SJSA1 (cell line): ENCODE results near the gene KRT5. TPM values are rescaled to one million over a fixed set of nuclear protein-coding genes. Genes with fewer than 3 reads are reported as not detected.
"Not testable (repeated sequence)": the region's sequence is repeated elsewhere in the genome, so short reads cannot be mapped to it uniquely, and the experiment has no call there.

Experiments used
- DNase-seq, 2 experiments: peaks; one replicate each; pipeline ENCODE4 v3.0.0-alpha.2; 2015 to 2020; ENCODE audit warnings: low spot score in 2 of 2, low read depth in 1 of 2
- H3K27ac ChIP-seq: fragments of 250-450 bp; sonication (Bioruptor Pico); 2 replicates; pipeline ENCODE4 v1.5.1; 2020; ENCODE audit warnings: mild to moderate bottlenecking, moderate library complexity
- H3K27me3 ChIP-seq: fragments of 250-450 bp; sonication (Bioruptor Pico); replicated peaks from 2 replicates; pipeline ENCODE4 v1.5.1; 2020; ENCODE audit warnings: mild to moderate bottlenecking, moderate library complexity
- H3K36me3 ChIP-seq: fragments of 250-450 bp; sonication (Bioruptor Pico); 2 replicates; pipeline ENCODE4 v1.5.1; 2020; ENCODE audit warnings: mild to moderate bottlenecking
- H3K4me1 ChIP-seq: fragments of 250-450 bp; sonication (Bioruptor Pico); replicated peaks from 2 replicates; pipeline ENCODE4 v1.6.1; 2021; ENCODE audit warnings: mild to moderate bottlenecking
- H3K4me3 ChIP-seq: fragments of 250-450 bp; sonication (Bioruptor Pico); 2 replicates; pipeline ENCODE4 v1.5.1; 2020; ENCODE audit warnings: mild to moderate bottlenecking
- H3K9me3 ChIP-seq: fragments of 250-450 bp; sonication (Bioruptor Pico); replicated peaks from 2 replicates; pipeline ENCODE4 v1.5.1; 2020; ENCODE audit warnings: mild to moderate bottlenecking
- total RNA-seq: library from RNA; depleted of rRNA; stranded (reverse); fragments of >200 nt; shearing (Covaris generic); gene quantifications from 2 replicates; pipeline ENCODE4 v1.2.3, GENCODE V29; 2014; rRNA removed

Gene KRT5
- total RNA-seq, 1 experiment from 2014 or later, result not detected

GRCh38 chr12:52488736-52489135 lies 31.5 kb downstream of the KRT5 start:
- Histone ChIP-seq H3K4me3 (no peak overlapping the region), H3K36me3 (no peaks in the 10 kb centered on the region), H3K4me1 (no peaks in the 10 kb centered on the region), H3K27me3 (peaks cover 16% of the 10 kb centered on the region; the same call in 1 of the 2 replicates), H3K27ac (no peak overlapping the region), H3K9me3 (no peaks in the 10 kb centered on the region)
- no peak for DNase-seq

- H3K9me3 ChIP-seq, H3K27ac ChIP-seq, H3K4me1 ChIP-seq, H3K36me3 ChIP-seq, H3K4me3 ChIP-seq, DNase-seq: not testable (repeated sequence)
- H3K27me3 ChIP-seq, result peaks cover 13% of the 10 kb centered on the region; the same call in 1 of the 2 replicates
Observed at GRCh38 chr12:52487744-52488443, 32.3 kb downstream of the KRT5 start.

- Histone ChIP-seq H3K27ac (no peak overlapping the region), H3K27me3 (peaks cover 13% of the 10 kb centered on the region), H3K4me1 (no peaks in the 10 kb centered on the region), H3K36me3 (no peaks in the 10 kb centered on the region), H3K4me3 (no peak overlapping the region), H3K9me3 (no peaks in the 10 kb centered on the region)
- no peak for DNase-seq
Observed at GRCh38 chr12:52487211-52487610, 33.0 kb downstream of the KRT5 start.

GRCh38 chr12:52486166-52487105 lies 33.8 kb downstream of the KRT5 start:
- no peaks in the 10 kb centered on the region for H3K36me3 ChIP-seq
- no peaks in the 10 kb centered on the region for H3K9me3 ChIP-seq
- no peak overlapping the region for H3K27ac ChIP-seq
- peaks cover 10% of the 10 kb centered on the region for H3K27me3 ChIP-seq
- H3K4me1 ChIP-seq, result no peaks in the 10 kb centered on the region
- no peak overlapping the region for H3K4me3 ChIP-seq
- no peak for DNase-seq

- no peak for DNase-seq
- Histone ChIP-seq H3K27me3 (peaks cover 5% of the 10 kb centered on the region; the same call in 1 of the 2 replicates), H3K4me1 (no peaks in the 10 kb centered on the region), H3K27ac (no peak overlapping the region), H3K9me3 (no peaks in the 10 kb centered on the region), H3K36me3 (no peaks in the 10 kb centered on the region), H3K4me3 (no peak overlapping the region)
Observed at GRCh38 chr12:52480073-52480472, 40.1 kb downstream of the KRT5 start.

GRCh38 chr12:52477651-52478050 lies 42.5 kb downstream of the KRT5 start:
- no peak for DNase-seq
- Histone ChIP-seq H3K4me1 (no peaks in the 10 kb centered on the region), H3K4me3 (no peak overlapping the region), H3K9me3 (no peaks in the 10 kb centered on the region), H3K36me3 (no peaks in the 10 kb centered on the region), H3K27ac (no peak overlapping the region), H3K27me3 (peaks cover 5% of the 10 kb centered on the region)

- no peaks in the 10 kb centered on the region for H3K9me3 ChIP-seq
- no peak overlapping the region for H3K4me3 ChIP-seq
- peaks cover 5% of the 10 kb centered on the region for H3K27me3 ChIP-seq
- no peak for DNase-seq
- no peaks in the 10 kb centered on the region for H3K4me1 ChIP-seq
- no peaks in the 10 kb centered on the region for H3K36me3 ChIP-seq
- H3K27ac ChIP-seq, result no peak overlapping the region
Observed at GRCh38 chr12:52474212-52474611, 46.0 kb downstream of the KRT5 start.

- DNase-seq, result no peak
- Histone ChIP-seq H3K4me1 (no peaks in the 10 kb centered on the region), H3K27ac (no peak within 1 kb of the TSS)
Observed at GRCh38 chr12:52473768-52474167, 46.4 kb downstream of the KRT5 start, which contains the start of gene KRT6C. KRT6C (minus strand) TSS chr12:52473805; CDS start chr12:52473737, 68 bp downstream.

GRCh38 chr12:52469853-52470252 lies 50.3 kb downstream of the KRT5 start:
- H3K4me1 ChIP-seq, result no peaks in the 10 kb centered on the region
- H3K4me3 ChIP-seq, result no peak overlapping the region
- H3K36me3 ChIP-seq, result no peaks in the 10 kb centered on the region
- peaks cover 15% of the 10 kb centered on the region for H3K27me3 ChIP-seq
- no peak overlapping the region for H3K27ac ChIP-seq
- H3K9me3 ChIP-seq, result no peaks in the 10 kb centered on the region
- DNase-seq, result no peak

More at GRCh38 chr12:52473768-52474167, 46.4 kb downstream of the KRT5 start, which contains the start of gene KRT6C:
- peaks cover 5% of the 10 kb centered on the region for H3K27me3 ChIP-seq
- H3K4me3 ChIP-seq, result no peak within 1 kb of the TSS
- no peaks in the 10 kb centered on the region for H3K36me3 ChIP-seq
- H3K9me3 ChIP-seq, result no peaks in the 10 kb centered on the region

- Histone ChIP-seq H3K4me1 (no peaks in the 10 kb centered on the region), H3K27me3 (peaks cover 25% of the 10 kb centered on the region), H3K27ac (no peak overlapping the region), H3K4me3 (no peak overlapping the region), H3K36me3 (no peaks in the 10 kb centered on the region), H3K9me3 (no peaks in the 10 kb centered on the region)
- no peak for DNase-seq
Observed at GRCh38 chr12:52464897-52465296, 55.3 kb downstream of the KRT5 start.

Other genes starting within 250 kb of the KRT5 start
- gene KRT86, start 245.7 kb downstream of the KRT5 start, total RNA-seq, result 0.37 TPM in 1 of 2 replicates, not detected in the other
- 0.13 TPM in 1 of 2 replicates, not detected in the other for gene KRT81, start 228.9 kb downstream of the KRT5 start, total RNA-seq
- gene KRT83, start 199.0 kb downstream of the KRT5 start, total RNA-seq, result not detected in 2 replicates
- gene KRT85, start 152.9 kb downstream of the KRT5 start, total RNA-seq, result not detected in 2 replicates
- gene KRT84, start 134.7 kb downstream of the KRT5 start, total RNA-seq, result not detected in 2 replicates
- gene KRT82, start 114.1 kb downstream of the KRT5 start, total RNA-seq, result not detected in 2 replicates
- gene KRT75, start 86.0 kb downstream of the KRT5 start, total RNA-seq, result not detected in 2 replicates
- gene KRT6B, start 68.2 kb downstream of the KRT5 start, total RNA-seq, result not detected in 2 replicates
- gene KRT6C, start 46.6 kb downstream of the KRT5 start, total RNA-seq, result not detected in 2 replicates
- not detected in 2 replicates for gene KRT6A, start 27.1 kb downstream of the KRT5 start, total RNA-seq
- not detected in 2 replicates for gene KRT71, start 32.8 kb upstream of the KRT5 start, total RNA-seq
- gene KRT74, start 53.4 kb upstream of the KRT5 start, total RNA-seq, result not detected in 2 replicates
- gene KRT72, start 81.1 kb upstream of the KRT5 start, total RNA-seq, result not detected in 2 replicates
- not detected in 2 replicates for gene KRT73, start 98.2 kb upstream of the KRT5 start, total RNA-seq
- not detected in 2 replicates for gene KRT2, start 131.8 kb upstream of the KRT5 start, total RNA-seq
- gene KRT1, start 160.0 kb upstream of the KRT5 start, total RNA-seq, result 1.00 TPM in 1 of 2 replicates, not detected in the other
- gene KRT77, start 183.1 kb upstream of the KRT5 start, total RNA-seq, result not detected in 2 replicates